Loucy (cell line): ENCODE data around the gene KCNMA1.

Experiments
- H2AFZ ChIP-seq: fragments of 200-600 bp; sonication (generic); 2 replicates; pipeline ENCODE4 v1.6.0; 2016; ENCODE audit warnings: antibody characterized with exemption, mild to moderate bottlenecking, low read length, moderate library complexity
- H3F3A ChIP-seq: fragments of 200-600 bp; 2 replicates; pipeline ENCODE4 v1.6.0; 2016; ENCODE audit warnings: antibody characterized with exemption, low read depth, mild to moderate bottlenecking
- H3K27me3 ChIP-seq: fragments of 200-600 bp; sonication (generic); 2 replicates; pipeline ENCODE4 v1.6.1; 2014; ENCODE audit warnings: low read length, mild to moderate bottlenecking; ENCODE audit not compliant: insufficient read depth, poor library complexity, severe bottlenecking
- H3K36me3 ChIP-seq: fragments of 200-600 bp; sonication (generic); 2 replicates; pipeline ENCODE4 v1.6.1; 2016; ENCODE audit warnings: low read length; ENCODE audit not compliant: insufficient read depth
- H3K4me1 ChIP-seq: fragments of 200-600 bp; sonication (generic); 2 replicates; pipeline ENCODE4 v1.5.1; 2014; ENCODE audit warnings: low read length, mild to moderate bottlenecking; ENCODE audit not compliant: insufficient read depth, poor library complexity, severe bottlenecking
- H3K4me2 ChIP-seq: fragments of 200-600 bp; sonication (generic); 2 replicates; pipeline ENCODE4 v1.6.0; 2014; ENCODE audit warnings: antibody characterized with exemption, low read length, low read depth, mild to moderate bottlenecking; ENCODE audit not compliant: poor library complexity, severe bottlenecking
- H3K4me3 ChIP-seq: fragments of 200-600 bp; sonication (generic); 2 replicates; pipeline ENCODE4 v1.5.1; 2014; ENCODE audit warnings: low read length, mild to moderate bottlenecking, mixed read lengths; ENCODE audit not compliant: poor library complexity, severe bottlenecking
- H3K79me2 ChIP-seq: fragments of 200-600 bp; sonication (generic); 2 replicates; pipeline ENCODE4 v1.6.1; 2014; ENCODE audit warnings: low read length; ENCODE audit not compliant: insufficient read depth
- H3K9ac ChIP-seq: fragments of 200-600 bp; sonication (generic); 2 replicates; pipeline ENCODE4 v1.6.0; 2014; ENCODE audit warnings: mild to moderate bottlenecking, low read depth, low read length, moderate library complexity; ENCODE audit not compliant: poor library complexity, severe bottlenecking
- H3K9me2 ChIP-seq: fragments of 200-600 bp; sonication (generic); replicated peaks from 2 replicates; pipeline ENCODE4 v1.6.1; 2016; ENCODE audit warnings: low read depth, low read length, mixed read lengths
- H3K9me3 ChIP-seq: fragments of 200-600 bp; sonication (generic); 2 replicates; pipeline ENCODE4 v1.6.1; 2014; ENCODE audit warnings: mild to moderate bottlenecking, antibody characterized with exemption, low read length, low read depth; ENCODE audit not compliant: insufficient read depth
- H4K20me1 ChIP-seq: fragments of 200-600 bp; sonication (generic); 2 replicates; pipeline ENCODE4 v1.6.0; 2014; ENCODE audit warnings: antibody characterized with exemption, low read length, mild to moderate bottlenecking; ENCODE audit not compliant: insufficient read depth, poor library complexity, severe bottlenecking
- CTCF ChIP-seq: fragments of 200-600 bp; sonication (generic); conservative IDR thresholded peaks from 2 replicates; pipeline ENCODE4 v1.5.1; 2014; ENCODE audit warnings: mild to moderate bottlenecking, antibody characterized with exemption, low read length
- EZH2phosphoT487 ChIP-seq: fragments of 200-600 bp; IDR thresholded peaks from 2 replicates; pipeline ENCODE4 v1.6.1; 2018; ENCODE audit warnings: antibody characterized with exemption, mild to moderate bottlenecking, moderate library complexity, borderline replicate concordance

KCNMA1 gene

DNA sequence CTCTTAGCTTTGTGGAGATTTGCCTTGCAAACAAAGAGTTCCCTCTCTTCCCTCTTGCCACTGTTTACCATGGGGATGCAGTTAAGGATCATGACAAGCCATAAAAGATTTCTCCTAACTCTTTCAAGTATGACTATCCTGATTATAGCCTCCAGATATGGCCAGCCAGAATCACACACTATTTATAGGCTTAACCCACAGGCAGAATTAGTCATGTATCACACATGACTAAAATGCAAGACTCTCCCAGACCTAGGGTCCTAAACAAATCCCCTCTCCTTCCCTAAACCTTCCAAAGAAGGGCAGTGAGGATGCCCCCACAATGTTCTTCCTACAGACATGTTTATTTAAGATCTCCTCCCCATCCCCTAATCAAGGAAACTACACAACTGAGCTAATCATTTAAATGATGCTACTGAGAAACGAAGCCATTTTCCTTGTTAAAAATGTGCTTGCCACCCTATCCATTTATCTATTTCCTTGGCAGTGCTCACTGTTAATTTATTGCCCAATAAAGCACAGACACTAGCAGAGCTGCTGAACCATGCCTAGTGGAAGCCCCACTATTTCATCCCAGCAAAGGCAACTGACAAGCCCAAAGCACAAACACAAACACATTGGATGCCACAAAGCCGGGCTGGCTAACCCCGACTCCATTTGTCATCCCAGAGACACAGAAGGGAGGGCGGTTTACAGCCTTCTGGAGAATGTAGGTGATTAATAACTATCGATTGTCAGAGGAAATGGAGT, 363.4 kb downstream of the KCNMA1 start:
- H3K4me3 ChIP-seq, result no peak overlapping the region
- H3K9ac ChIP-seq, result no peak overlapping the region
- no peaks in the 10 kb centered on the region for H3K36me3 ChIP-seq
- no peaks in the 10 kb centered on the region for H3K9me2 ChIP-seq
- H3K9me3 ChIP-seq, result no peaks in the 10 kb centered on the region
- peak overlapping the region; percentile 38; the same call in 1 of the 2 replicates for H2AFZ ChIP-seq
- no peaks in the 10 kb centered on the region for H3F3A ChIP-seq
- no peaks in the 10 kb centered on the region for H3K27me3 ChIP-seq
- peaks cover 25% of the 10 kb centered on the region for H3K4me1 ChIP-seq
- no peaks in the 10 kb centered on the region for H3K79me2 ChIP-seq
- no peak for TF ChIP-seq CTCF
- TF ChIP-seq EZH2phosphoT487, result no peak
- no peaks in the 10 kb centered on the region for H4K20me1 ChIP-seq
- peak overlapping the region; percentile 44 for H3K4me2 ChIP-seq

- Histone ChIP-seq H3K36me3 (no peaks in the 10 kb centered on the region), H3K4me2 (no peak overlapping the region), H2AFZ (no peak overlapping the region), H3K79me2 (no peaks in the 10 kb centered on the region), H3K9ac (no peak overlapping the region), H3F3A (peaks cover 6% of the 10 kb centered on the region), H4K20me1 (no peaks in the 10 kb centered on the region), H3K9me2 (no peaks in the 10 kb centered on the region), H3K27me3 (no peaks in the 10 kb centered on the region), H3K9me3 (no peaks in the 10 kb centered on the region), H3K4me3 (no peak overlapping the region), H3K4me1 (peaks cover 46% of the 10 kb centered on the region)
- TF ChIP-seq EZH2phosphoT487 (no peak), CTCF (no peak)
These were observed 368.4 kb downstream of the KCNMA1 start for GRCh38 chr10:77269163-77269562.

GRCh38 chr10:77268721-77269120, 368.9 kb downstream of the KCNMA1 start:
- TF ChIP-seq EZH2phosphoT487 (no peak), CTCF (no peak)
- Histone ChIP-seq H3K9me2 (no peaks in the 10 kb centered on the region), H3K4me1 (peaks cover 44% of the 10 kb centered on the region), H3K4me3 (no peak overlapping the region), H3K4me2 (no peak overlapping the region), H3K9me3 (no peaks in the 10 kb centered on the region), H3K27me3 (no peaks in the 10 kb centered on the region), H3K79me2 (no peaks in the 10 kb centered on the region), H3F3A (peaks cover 6% of the 10 kb centered on the region), H4K20me1 (no peaks in the 10 kb centered on the region), H3K36me3 (no peaks in the 10 kb centered on the region), H2AFZ (no peak overlapping the region), H3K9ac (no peak overlapping the region)
